ENCODE results near the gene BMP7.

- TF ChIP-seq CTCF (IDR thresholded peaks at IDR 0.05) (no peak), POLR2A (IDR thresholded peaks at IDR 0.05) (no peak)
These were observed 99.2 kb downstream of the BMP7 start for GRCh38 chr20:57167292-57167655.

All from thyroid gland (tissue), 4 donors.